Measurements from ENCODE around the gene CLK1. TPM values are rescaled to one million over a fixed set of nuclear protein-coding genes. Genes with fewer than 3 reads are reported as not detected.

CLK1 gene
- total RNA-seq, result 100 to 1,000 TPM; 126 to 131 TPM

GRCh38 chr2:200864176-200865034 is at the start of gene CLK1:
Gene CLK1 (minus strand): TSS chr2:200864658. CDS start chr2:200861862, 2,796 bp downstream.
- H3K9me3 ChIP-seq, result no peaks in the 10 kb centered on the region
- TF ChIP-seq POLR2AphosphoS5 (IDR thresholded peaks at IDR 0.05), result peak; percentile 100
- peak; percentile 99 for TF ChIP-seq POLR2A (IDR thresholded peaks at IDR 0.05)
- TF ChIP-seq CTCF (IDR thresholded peaks at IDR 0.05), result peak in 1 of 4 experiments; percentile 5
- H3K27ac ChIP-seq, result peak within 1 kb of the TSS; percentile 100
- intact Hi-C loops (cut with DNase I), result loop anchor here (2.0 kb wide), 1 partner anchor 54 kb away; the partner anchor contains the start of gene BZW1
- WGBS, result under 1% methylated on average over 89 of the region's 89 CpGs
- H3K4me3 ChIP-seq, result peak within 1 kb of the TSS; percentile 87 to 90
- H3K4me1 ChIP-seq (replicated peaks), result peaks cover 4% of the 10 kb centered on the region
- no peaks in the 10 kb centered on the region for H3K27me3 ChIP-seq (replicated peaks; ENCODE audit: insufficient read depth)
- peak; percentile 95 for DNase-seq (ENCODE audit: low spot score)
- H3K36me3 ChIP-seq, result peaks cover 0 to 2% of the 10 kb centered on the region in 2 donors

GRCh38 chr2:200913654-200914053 is 49.2 kb upstream of the CLK1 start:
- H3K4me3 ChIP-seq, result no peak overlapping the region
- no peak for DNase-seq (ENCODE audit: low spot score)
- H3K27ac ChIP-seq, result no peak overlapping the region
- H3K9me3 ChIP-seq, result no peaks in the 10 kb centered on the region
- no peaks in the 10 kb centered on the region for H3K4me1 ChIP-seq (replicated peaks)
- intact Hi-C loops (cut with DNase I), result no loop called here
- no peaks in the 10 kb centered on the region for H3K27me3 ChIP-seq (replicated peaks; ENCODE audit: insufficient read depth)
- H3K36me3 ChIP-seq, result peaks cover 6 to 27% of the 10 kb centered on the region in 2 donors
- TF ChIP-seq CTCF (IDR thresholded peaks at IDR 0.05) (no peak), POLR2AphosphoS5 (IDR thresholded peaks at IDR 0.05) (no peak), POLR2A (IDR thresholded peaks at IDR 0.05) (no peak)

- TF ChIP-seq CTCF (IDR thresholded peaks at IDR 0.05) (no peak), POLR2AphosphoS5 (IDR thresholded peaks at IDR 0.05) (no peak), POLR2A (IDR thresholded peaks at IDR 0.05) (no peak)
- WGBS, result 92% methylated on average over 4 of the region's 4 CpGs
- peaks cover 6 to 17% of the 10 kb centered on the region in 2 donors for H3K36me3 ChIP-seq
- DNase-seq (ENCODE audit: low spot score), result no peak
- H3K4me1 ChIP-seq (replicated peaks), result no peaks in the 10 kb centered on the region
- H3K27ac ChIP-seq, result no peak overlapping the region
- intact Hi-C loops (cut with DNase I), result loop anchor here (5.0 kb wide), 1 partner anchor 157 kb away; no protein-coding TSS in a partner anchor
- H3K4me3 ChIP-seq, result no peak overlapping the region
- no peaks in the 10 kb centered on the region for H3K27me3 ChIP-seq (replicated peaks; ENCODE audit: insufficient read depth)
- no peaks in the 10 kb centered on the region for H3K9me3 ChIP-seq
Observed at GRCh38 chr2:200909958-200910357, 45.5 kb upstream of the CLK1 start.

GRCh38 chr2:200905618-200906296 is 41.3 kb upstream of the CLK1 start:
- Histone ChIP-seq H3K4me1 (replicated peaks) (no peaks in the 10 kb centered on the region), H3K4me3 (no peak overlapping the region), H3K9me3 (no peaks in the 10 kb centered on the region), H3K27me3 (replicated peaks; ENCODE audit: insufficient read depth) (no peaks in the 10 kb centered on the region), H3K36me3 (peaks cover 3 to 10% of the 10 kb centered on the region in 2 donors), H3K27ac (no peak overlapping the region)
- WGBS, result 57% methylated on average over 2 of the region's 2 CpGs
- intact Hi-C loops (cut with DNase I), result loop anchor here (5.0 kb wide), 1 partner anchor 162 kb away; no protein-coding TSS in a partner anchor
- DNase-seq (ENCODE audit: low spot score), result peak; percentile 54
- TF ChIP-seq POLR2AphosphoS5 (IDR thresholded peaks at IDR 0.05), result peak; percentile 27
- no peak for TF ChIP-seq POLR2A (IDR thresholded peaks at IDR 0.05)
- TF ChIP-seq CTCF (IDR thresholded peaks at IDR 0.05), result peak in 3 of 4 experiments; percentile 44 to 73 (median 66)

Measured in prostate gland (tissue), 2 donors.